Neural cell (in vitro differentiated cells): Measurements from ENCODE around the gene ANAPC2.

Experiments used
- CTCF ChIP-seq: fragments of 450-650 bp; IDR thresholded peaks from 2 replicates; pipeline ENCODE4 v1.5.1; 2014; ENCODE audit warnings: antibody characterized with exemption, mild to moderate bottlenecking, moderate library complexity; ENCODE audit not compliant: poor library complexity, severe bottlenecking
- EP300 ChIP-seq: fragments of 450-650 bp; conservative IDR thresholded peaks from 2 replicates; pipeline ENCODE4 v1.6.1; 2014; ENCODE audit warnings: antibody characterized with exemption, mild to moderate bottlenecking, moderate library complexity; ENCODE audit not compliant: poor library complexity, severe bottlenecking
- TAF1 ChIP-seq: IDR thresholded peaks from 2 replicates; pipeline ENCODE4 v1.6.1; 2012; ENCODE audit warnings: low read depth

GRCh38 chr9:137140151-137141012 lies 48.0 kb downstream of the ANAPC2 start:
- TF ChIP-seq CTCF: no peak
- TF ChIP-seq EP300: no peak
- no peak for TF ChIP-seq TAF1
